ENCODE data around the gene PLTP.
"Not testable (repeated sequence)": the region's sequence is repeated elsewhere in the genome, so short reads cannot be mapped to it uniquely, and the experiment has no call there.

GRCh38 chr20:45874104-45874481 is 37.9 kb downstream of the PLTP start:
- TF ChIP-seq CTCF, POLR2A (IDR thresholded peaks at IDR 0.05): not testable (repeated sequence)
